Tibial nerve (tissue), 4 donors: ENCODE data around the gene MUSK. TPM values are rescaled to one million over a fixed set of nuclear protein-coding genes. Genes with fewer than 3 reads are reported as not detected.

Source experiments
- DNase-seq, 2 donors: peaks; one replicate each; pipeline ENCODE4 v3.0.0-alpha.2; 2019; ENCODE audit warnings: low spot score in 2 of 2
- H3K27ac ChIP-seq, 4 donors: fragments of 200-600 bp; sonication (generic) in 3 of 4; one replicate each; pipeline ENCODE4 v1.5.1; 2017 to 2019; ENCODE audit warnings: mild to moderate bottlenecking in 1 of 4
- H3K27me3 ChIP-seq, 2 donors: fragments of 200-600 bp; sonication (generic) in 1 of 2; one replicate each; pipeline versions ENCODE4 v1.5.1 to v1.6.0; 2017 to 2019
- H3K36me3 ChIP-seq, 3 donors: fragments of 200-600 bp; sonication (generic); one replicate each; pipeline ENCODE4 v1.5.1; 2018 to 2019
- H3K4me1 ChIP-seq, 4 donors: fragments of 200-600 bp; sonication (generic) in 3 of 4; one replicate each; pipeline ENCODE4 v1.5.1; 2017 to 2019
- H3K4me3 ChIP-seq, 4 donors: fragments of 200-600 bp; sonication (generic) in 3 of 4; one replicate each; pipeline ENCODE4 v1.5.1; 2017 to 2019; ENCODE audit warnings: mild to moderate bottlenecking in 1 of 4, moderate library complexity in 1 of 4
- H3K9me3 ChIP-seq, 4 donors: fragments of 200-600 bp; sonication (generic) in 3 of 4; one replicate each; pipeline ENCODE4 v1.5.1; 2017 to 2019
- CTCF ChIP-seq, 5 experiments: fragments of 200-600 bp in 3 of 5; fragments of 450-650 bp in 2 of 5; sonication (generic) in 3 of 5; IDR thresholded peaks; one replicate each; pipeline ENCODE4 v1.5.1; 2016 to 2019; ENCODE audit warnings: antibody characterized with exemption in 5 of 5, mild to moderate bottlenecking in 3 of 5, moderate library complexity in 2 of 5
- EP300 ChIP-seq, 2 donors: sonication (generic); formaldehyde crosslinking; IDR thresholded peaks; one replicate each; pipeline ENCODE4 v1.6.1; 2017; ENCODE audit warnings: antibody characterized with exemption in 2 of 2, mild to moderate bottlenecking in 1 of 2
- POLR2A ChIP-seq, 2 donors: fragments of 450-650 bp; IDR thresholded peaks; one replicate each; pipeline ENCODE4 v1.6.1; 2017; ENCODE audit warnings: antibody characterized with exemption in 2 of 2, mild to moderate bottlenecking in 2 of 2, moderate library complexity in 2 of 2
- WGBS, 2 donors: methylation state at CpG; one replicate each; pipeline ENCODE4 v1.1.5; 2018; 5-methylcytosine and 5-hydroxymethylcytosine counted together
- total RNA-seq, 4 donors: library from RNA; depleted of rRNA; stranded (reverse); fragments of >200 nt; gene quantifications; one replicate each; pipeline ENCODE4 v1.1.0, GENCODE V29; 2016

MUSK gene
- total RNA-seq, 4 donors from 2014 or later, result 0.22 to 0.63 (median 0.59) TPM; not detected in 1

- no peak overlapping the region for H3K4me3 ChIP-seq
- H3K36me3 ChIP-seq, result no peaks in the 10 kb centered on the region
- H3K9me3 ChIP-seq, result peaks cover 0 to 2% (median 0%) of the 10 kb centered on the region in 4 donors
- no peaks in the 10 kb centered on the region for H3K27me3 ChIP-seq
- H3K27ac ChIP-seq, result no peak overlapping the region
- TF ChIP-seq EP300 (IDR thresholded peaks at IDR 0.05) (no peak), POLR2A (IDR thresholded peaks at IDR 0.05) (no peak), CTCF (IDR thresholded peaks at IDR 0.05) (no peak)
- peaks cover 0 to 20% (median 1%) of the 10 kb centered on the region in 4 donors for H3K4me1 ChIP-seq
- DNase-seq, result no peak
These were observed 70.4 kb downstream of the MUSK start for GRCh38 chr9:110738982-110739381.

GRCh38 chr9:110742741-110743371 is 74.3 kb downstream of the MUSK start:
- peak in 1 of 2 donors; percentile 82 for TF ChIP-seq EP300 (IDR thresholded peaks at IDR 0.05)
- no peak for TF ChIP-seq CTCF (IDR thresholded peaks at IDR 0.05)
- H3K4me1 ChIP-seq, result peaks cover 0 to 48% (median 11%) of the 10 kb centered on the region in 4 donors
- 13 to 33% methylated on average over 8 of the region's 8 CpGs for WGBS, 2 donors
- H3K36me3 ChIP-seq, result no peaks in the 10 kb centered on the region
- H3K4me3 ChIP-seq, result no peak overlapping the region
- no peaks in the 10 kb centered on the region for H3K9me3 ChIP-seq
- peak overlapping the region; percentile 34 to 90 (median 74) for H3K27ac ChIP-seq
- no peaks in the 10 kb centered on the region for H3K27me3 ChIP-seq
- DNase-seq, result no peak

- 56 to 66% methylated on average over 4 of the region's 4 CpGs for WGBS, 2 donors
- H3K36me3 ChIP-seq, result no peaks in the 10 kb centered on the region
- peak; percentile 50 to 95 for TF ChIP-seq EP300 (IDR thresholded peaks at IDR 0.05)
- TF ChIP-seq CTCF (IDR thresholded peaks at IDR 0.05), result no peak
- peaks cover 0 to 48% (median 11%) of the 10 kb centered on the region in 4 donors for H3K4me1 ChIP-seq
- peak overlapping the region; percentile 59 to 90 (median 76) for H3K27ac ChIP-seq
- no peaks in the 10 kb centered on the region for H3K27me3 ChIP-seq
- peak; percentile 25 to 70 for DNase-seq
- H3K4me3 ChIP-seq, result no peak overlapping the region
- no peaks in the 10 kb centered on the region for H3K9me3 ChIP-seq
These were observed 76.3 kb downstream of the MUSK start for GRCh38 chr9:110744715-110745384.

GRCh38 chr9:110745676-110746075 is 77.1 kb downstream of the MUSK start:
- Histone ChIP-seq H3K27me3 (no peaks in the 10 kb centered on the region), H3K36me3 (no peaks in the 10 kb centered on the region), H3K27ac (peak overlapping the region in 3 of 4 donors; percentile 9 to 90 (median 88)), H3K4me3 (no peak overlapping the region), H3K4me1 (peaks cover 0 to 55% (median 11%) of the 10 kb centered on the region in 4 donors), H3K9me3 (no peaks in the 10 kb centered on the region)
- TF ChIP-seq CTCF (IDR thresholded peaks at IDR 0.05) (no peak), EP300 (IDR thresholded peaks at IDR 0.05) (peak in 1 of 2 donors; percentile 47)
- DNase-seq, result no peak
- WGBS, 2 donors, result 52 to 68% methylated on average over 1 of the region's 1 CpG

GRCh38 chr9:110746211-110746930 is 77.8 kb downstream of the MUSK start:
- Histone ChIP-seq H3K36me3 (no peaks in the 10 kb centered on the region), H3K27me3 (no peaks in the 10 kb centered on the region), H3K4me3 (no peak overlapping the region), H3K4me1 (peaks cover 0 to 55% (median 11%) of the 10 kb centered on the region in 4 donors), H3K27ac (peak overlapping the region in 3 of 4 donors; percentile 9 to 90 (median 88)), H3K9me3 (no peaks in the 10 kb centered on the region)
- DNase-seq, result no peak
- TF ChIP-seq EP300 (IDR thresholded peaks at IDR 0.05) (no peak), POLR2A (IDR thresholded peaks at IDR 0.05) (no peak), CTCF (IDR thresholded peaks at IDR 0.05) (no peak)
- WGBS, 2 donors, result 80 to 81% methylated on average over 4 of the region's 4 CpGs
